Naive thymus-derived CD4-positive, alpha-beta T cell (primary cell): ENCODE measurements around the gene RNF26. TPM values are rescaled to one million over a fixed set of nuclear protein-coding genes. Genes with fewer than 3 reads are reported as not detected.

Source experiments
- ATAC-seq: fragments of 150-1000 bp; cut with Tn5 transposase; 2 replicates; pipeline ENCODE4 v1.10.0; 2021; ENCODE audit warnings: mild to moderate bottlenecking, moderate library complexity
- CTCF ChIA-PET: fragments of 350-600 bp; sonication (Branson Sonifier 250); formaldehyde crosslinking; loops from one replicate; lab custom pipeline; 2021; ENCODE audit warnings: antibody characterized with exemption; lab: Charles Lee
- POLR2A ChIA-PET: fragments of 350-600 bp; sonication (Branson Sonifier 250); formaldehyde crosslinking; loops from one replicate; lab custom pipeline; 2021; ENCODE audit warnings: antibody characterized with exemption, inconsistent platforms; lab: Charles Lee
- DNase-seq, 9 donors: peaks; one replicate each; pipeline versions ENCODE4 v3.0.0 to v3.0.0-alpha.2; 2020 to 2022; ENCODE audit warnings: mixed read lengths in 1 of 9
- H3K27ac ChIP-seq: one replicate; pipeline ENCODE4 v1.7.0; 2013; ENCODE audit warnings: mild to moderate bottlenecking, low read depth, low read length, moderate library complexity
- H3K27me3 ChIP-seq, 2 donors: one replicate each; pipeline ENCODE4 v1.7.0; 2013; ENCODE audit warnings: low read length in 2 of 2, mild to moderate bottlenecking in 2 of 2, moderate library complexity in 2 of 2; ENCODE audit not compliant: control insufficient read depth in 2 of 2, insufficient read depth in 2 of 2
- H3K36me3 ChIP-seq, 3 experiments: 1 replicate in 2 of 3; 2 replicates in 1 of 3; pipeline ENCODE4 v1.7.0; 2013; ENCODE audit warnings: low read length in 3 of 3, mild to moderate bottlenecking in 3 of 3, moderate library complexity in 1 of 3; ENCODE audit not compliant: insufficient read depth in 3 of 3, control insufficient read depth in 2 of 3
- H3K4me1 ChIP-seq, 2 donors: one replicate each; pipeline ENCODE4 v1.7.0; 2013; ENCODE audit warnings: low read length in 2 of 2, mild to moderate bottlenecking in 2 of 2, moderate library complexity in 1 of 2; ENCODE audit not compliant: control insufficient read depth in 2 of 2, insufficient read depth in 2 of 2
- H3K4me3 ChIP-seq: 2 replicates; pipeline ENCODE4 v1.7.0; 2013; ENCODE audit warnings: mild to moderate bottlenecking, low read length
- H3K9me3 ChIP-seq, 3 experiments: 1 replicate in 2 of 3; 2 replicates in 1 of 3; pipeline ENCODE4 v1.7.0; 2013; ENCODE audit warnings: low read length in 3 of 3; ENCODE audit not compliant: control insufficient read depth in 2 of 3
- H3K27ac Mint-ChIP-seq, 9 donors: one replicate each; pipeline ENCODE4 v1.8.0; 2020 to 2022; ENCODE audit warnings: mixed read lengths in 9 of 9, mild to moderate bottlenecking in 8 of 9, moderate library complexity in 5 of 9, inconsistent platforms in 2 of 9
- H3K27me3 Mint-ChIP-seq, 5 donors: one replicate each; pipeline ENCODE4 v1.8.0; 2021 to 2022; ENCODE audit warnings: mixed read lengths in 5 of 5, mild to moderate bottlenecking in 1 of 5
- H3K36me3 Mint-ChIP-seq, 5 donors: one replicate each; pipeline ENCODE4 v1.8.0; 2020 to 2022; ENCODE audit warnings: mixed read lengths in 5 of 5, mild to moderate bottlenecking in 3 of 5, inconsistent platforms in 1 of 5
- H3K4me1 Mint-ChIP-seq, 7 donors: one replicate each; pipeline ENCODE4 v1.8.0; 2020 to 2022; ENCODE audit warnings: mixed read lengths in 7 of 7, mild to moderate bottlenecking in 3 of 7, inconsistent platforms in 1 of 7
- H3K4me3 Mint-ChIP-seq, 10 donors: one replicate each; pipeline ENCODE4 v1.8.0; 2020 to 2022; ENCODE audit warnings: mild to moderate bottlenecking in 10 of 10, mixed read lengths in 10 of 10, moderate library complexity in 6 of 10, inconsistent platforms in 2 of 10
- H3K9me3 Mint-ChIP-seq, 11 donors: one replicate each; pipeline ENCODE4 v1.8.0; 2020 to 2022; ENCODE audit warnings: mixed read lengths in 11 of 11, mild to moderate bottlenecking in 4 of 11, inconsistent platforms in 1 of 11, moderate library complexity in 1 of 11
- intact Hi-C, 2 donors: fragments of 100-400 bp; cut with micrococcal nuclease; formaldehyde crosslinking; loops; one replicate each; pipeline ENCODE4 v1.15.1; 2023
- polyA plus RNA-seq, 2 donors: library from polyadenylated mRNA; unstranded; fragments of 300-500 nt; fragmentation: Illumina TruSeq; gene quantifications; one replicate each; pipeline ENCODE4 v1.2.3, GENCODE V29; 2021
- total RNA-seq, 6 experiments: library from RNA in 5 of 6; stranded (reverse) in 5 of 6; gene quantifications; 1 replicate in 5 of 6; 2 replicates in 1 of 6; pipeline ENCODE4 v1.2.3 and lab custom pipeline; 2021 to 2026

RNF26 gene
- total and polyA plus RNA-seq, 7 experiments from 2014 or later, result 16.9 to 59.1 (median 24.4) TPM

DNA sequence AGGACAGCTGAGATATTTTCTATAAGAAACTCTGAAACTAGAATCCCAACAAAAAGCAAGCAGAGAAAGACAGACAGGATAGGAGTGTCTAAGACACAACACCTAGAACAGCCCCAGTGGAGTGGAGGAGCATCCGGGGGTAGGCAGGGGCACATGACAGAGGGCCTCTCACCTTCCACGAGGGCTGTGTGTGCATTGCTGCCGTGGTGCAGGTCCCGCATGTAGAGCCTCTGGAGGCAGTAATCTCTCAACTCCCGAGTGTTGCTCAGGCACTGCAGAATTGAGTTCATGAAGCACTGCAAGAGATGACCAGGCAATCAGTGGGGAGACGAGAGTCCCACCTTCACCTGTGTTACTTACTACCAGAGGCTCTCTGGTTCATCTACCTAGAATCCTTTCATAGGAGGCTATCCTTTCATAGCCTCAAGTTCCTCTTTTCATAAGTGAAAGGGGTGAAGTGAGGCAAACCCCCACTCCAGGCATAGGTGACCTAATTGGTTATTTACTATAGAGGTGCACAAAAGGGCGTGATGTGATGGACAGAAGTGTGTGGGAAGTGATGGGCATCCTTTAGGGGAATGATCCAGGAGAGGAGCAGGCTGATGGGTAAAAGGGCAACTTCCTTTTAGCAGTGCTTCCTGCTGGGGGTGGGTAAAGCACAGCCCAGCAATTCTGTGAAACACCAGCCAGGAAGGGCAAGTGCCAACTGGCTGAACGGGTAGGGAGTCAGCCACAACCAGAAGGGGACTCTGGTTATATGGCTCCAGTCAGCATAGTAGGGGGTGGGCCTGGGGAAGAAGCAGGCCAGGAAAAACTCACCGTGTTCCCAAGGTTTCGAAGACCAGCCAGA is 25.3 kb downstream of the RNF26 start:
- Mint-ChIP-seq H3K27me3 (peaks cover 8 to 56% (median 26%) of the 10 kb centered on the region in 5 donors), H3K36me3 (no peaks in the 10 kb centered on the region), H3K27ac (no peak overlapping the region), H3K9me3 (no peaks in the 10 kb centered on the region), H3K4me1 (peaks cover 3 to 28% (median 10%) of the 10 kb centered on the region in 7 donors), H3K4me3 (no peak overlapping the region)
- no peak for ATAC-seq
- intact Hi-C loops, result no loop called here
- no peak for DNase-seq
- H3K36me3 ChIP-seq, result no peaks in the 10 kb centered on the region
- no peak overlapping the region for H3K27ac ChIP-seq
- H3K27me3 ChIP-seq, result peaks cover 2 to 4% of the 10 kb centered on the region in 2 donors
- CTCF ChIA-PET, result interaction anchor here (1.4 kb wide), 1 partner anchor 21 kb away, joined by 5 read pairs; no protein-coding TSS in a partner anchor
- H3K4me3 ChIP-seq, result no peak overlapping the region
- POLR2A ChIA-PET, result no interaction called here
- H3K9me3 ChIP-seq, result no peaks in the 10 kb centered on the region
- no peaks in the 10 kb centered on the region for H3K4me1 ChIP-seq

DNA sequence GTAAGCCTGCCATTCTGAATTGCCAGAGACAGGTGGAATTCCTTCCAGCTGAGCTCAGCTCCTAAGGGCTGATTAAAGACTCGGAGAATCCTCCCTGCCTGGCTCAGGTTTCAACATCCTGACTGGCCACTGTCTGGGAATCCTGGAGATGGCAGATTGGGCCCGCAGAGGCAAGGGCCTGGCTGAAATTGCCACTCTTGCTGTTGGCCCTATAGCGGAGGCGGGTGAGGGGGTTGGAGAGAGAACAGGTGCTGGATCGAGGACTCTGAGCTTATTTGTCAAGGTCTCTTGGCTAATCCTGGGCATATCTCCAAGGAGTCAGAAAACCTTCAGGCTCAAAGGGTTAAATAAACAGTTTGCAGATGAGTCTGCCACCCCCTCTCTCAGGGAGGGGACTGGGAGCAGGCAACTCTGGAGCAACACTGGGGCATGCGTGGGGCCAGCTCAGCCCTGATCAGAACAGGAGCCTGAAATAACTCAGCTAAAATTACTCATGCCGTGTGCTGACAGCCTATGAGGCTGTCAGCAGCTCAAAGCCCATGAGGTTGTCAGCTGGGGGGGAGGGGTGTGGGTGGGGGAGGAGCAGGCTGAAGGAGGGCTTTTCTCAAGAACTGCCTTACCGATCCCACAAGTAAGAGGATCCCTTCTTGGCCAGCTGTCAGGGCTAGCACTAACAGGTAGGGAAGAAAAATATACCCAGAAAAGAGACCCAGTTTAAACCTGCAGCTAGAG is 26.9 kb downstream of the RNF26 start:
- intact Hi-C loops, result no loop called here
- Mint-ChIP-seq H3K4me3 (no peak overlapping the region), H3K27ac (no peak overlapping the region), H3K4me1 (peaks cover 5 to 28% (median 14%) of the 10 kb centered on the region in 7 donors), H3K9me3 (peaks cover 0 to 1% (median 0%) of the 10 kb centered on the region in 11 donors), H3K36me3 (peaks cover 0 to under 1% (median 0%) of the 10 kb centered on the region in 5 donors), H3K27me3 (peaks cover 16 to 59% (median 31%) of the 10 kb centered on the region in 5 donors)
- peaks cover 5 to 15% of the 10 kb centered on the region in 2 donors for H3K27me3 ChIP-seq
- no peaks in the 10 kb centered on the region for H3K9me3 ChIP-seq
- no peaks in the 10 kb centered on the region for H3K4me1 ChIP-seq
- CTCF ChIA-PET, result interaction anchor here (0.6 to 1.0 kb wide), 2 partner anchors 12 to 32 kb away, joined by 3 to 4 read pairs; no protein-coding TSS in a partner anchor
- ATAC-seq (no peak), DNase-seq (no peak)
- H3K27ac ChIP-seq, result no peak overlapping the region
- no peak overlapping the region for H3K4me3 ChIP-seq
- H3K36me3 ChIP-seq, result no peaks in the 10 kb centered on the region
- POLR2A ChIA-PET, result no interaction called here

DNA sequence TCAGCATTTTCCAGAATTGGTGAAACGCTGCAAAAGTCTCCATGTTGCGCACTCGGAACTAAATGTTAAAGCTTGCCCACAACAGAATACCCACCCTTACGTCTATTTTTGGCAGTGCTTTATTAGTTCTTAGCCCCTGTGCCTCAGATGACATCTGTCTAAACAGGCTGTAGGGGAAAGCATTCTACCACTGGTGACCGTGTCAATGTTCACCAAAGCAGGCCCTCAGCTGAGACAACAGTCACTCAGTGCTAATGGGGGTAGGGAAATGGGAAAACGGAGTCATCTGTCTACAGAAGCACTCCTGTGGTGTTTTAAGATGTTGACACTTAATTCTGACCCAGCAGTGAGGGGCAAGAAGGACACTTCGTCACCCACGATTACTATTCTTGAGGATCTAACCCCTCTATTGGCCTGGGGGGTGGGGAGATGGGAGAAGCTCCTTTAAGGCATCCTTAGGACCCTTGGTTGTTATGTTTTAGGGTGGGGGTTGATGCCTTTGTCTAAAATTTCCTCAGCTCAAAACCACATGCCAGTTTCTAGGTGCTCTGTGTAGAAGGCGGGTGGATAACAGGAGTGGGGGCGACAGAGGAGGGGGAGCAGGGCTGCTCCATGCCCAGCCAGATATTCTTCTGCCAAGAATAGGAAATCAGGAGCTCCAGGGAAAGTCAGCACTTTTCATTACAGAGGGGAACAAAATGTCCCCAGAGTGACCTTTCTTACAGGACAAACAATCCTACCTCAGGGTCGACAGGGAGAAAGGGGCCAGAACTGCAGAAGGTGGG is 27.8 kb downstream of the RNF26 start:
- ATAC-seq (no peak), DNase-seq (no peak)
- no peaks in the 10 kb centered on the region for H3K4me1 ChIP-seq
- intact Hi-C loops, result no loop called here
- peaks cover 5 to 22% (median 11%) of the 10 kb centered on the region in 7 donors for H3K4me1 Mint-ChIP-seq
- CTCF ChIA-PET, result interaction anchor here (1.0 kb wide), 1 partner anchor 11 kb away, joined by 3 read pairs; no protein-coding TSS in a partner anchor
- H3K36me3 Mint-ChIP-seq, result peaks cover 0 to 6% (median 0%) of the 10 kb centered on the region in 5 donors
- H3K9me3 ChIP-seq, result no peaks in the 10 kb centered on the region
- no peak overlapping the region for H3K27ac ChIP-seq
- H3K9me3 Mint-ChIP-seq, result peaks cover 0 to 1% (median 0%) of the 10 kb centered on the region in 11 donors
- POLR2A ChIA-PET, result no interaction called here
- H3K4me3 Mint-ChIP-seq, result peak overlapping the region in 7 of 10 donors; percentile 20 to 69 (median 43)
- H3K27me3 Mint-ChIP-seq, result peaks cover 24 to 66% (median 35%) of the 10 kb centered on the region in 5 donors
- H3K4me3 ChIP-seq, result no peak overlapping the region
- peaks cover 5 to 15% of the 10 kb centered on the region in 2 donors for H3K27me3 ChIP-seq
- no peaks in the 10 kb centered on the region for H3K36me3 ChIP-seq
- H3K27ac Mint-ChIP-seq, result peak overlapping the region in 1 of 9 donors; percentile 67

DNA sequence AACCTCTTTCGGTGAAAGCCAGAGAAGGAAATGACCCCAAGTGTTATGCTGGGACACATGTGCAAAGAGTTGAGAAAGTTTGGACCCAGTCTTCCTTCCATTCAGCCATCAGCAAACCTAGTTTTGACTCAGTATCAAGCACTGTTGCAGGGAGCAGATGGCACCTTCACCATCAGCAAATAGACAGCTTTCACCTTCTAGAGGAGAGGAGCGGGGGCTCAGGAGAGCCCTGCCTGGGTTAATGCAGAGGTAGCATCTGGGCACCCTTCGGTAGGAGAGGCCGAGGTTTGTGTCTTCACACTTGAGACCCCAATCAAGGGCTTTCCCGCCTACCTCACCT is 28.4 kb downstream of the RNF26 start:
- H3K4me1 Mint-ChIP-seq, result peaks cover 5 to 16% (median 11%) of the 10 kb centered on the region in 7 donors
- H3K9me3 Mint-ChIP-seq, result peaks cover 0 to 1% (median 0%) of the 10 kb centered on the region in 11 donors
- no peak for ATAC-seq
- Histone ChIP-seq H3K4me3 (no peak overlapping the region), H3K9me3 (no peaks in the 10 kb centered on the region), H3K36me3 (no peaks in the 10 kb centered on the region), H3K4me1 (no peaks in the 10 kb centered on the region), H3K27me3 (peaks cover 5 to 15% of the 10 kb centered on the region in 2 donors), H3K27ac (no peak overlapping the region)
- H3K27me3 Mint-ChIP-seq, result peaks cover 30 to 64% (median 41%) of the 10 kb centered on the region in 5 donors
- ChIA-PET POLR2A (no interaction called here), CTCF (no interaction called here)
- peak overlapping the region in 8 of 10 donors; percentile 20 to 78 (median 44) for H3K4me3 Mint-ChIP-seq
- DNase-seq, result no peak
- peaks cover 0 to 6% (median 0%) of the 10 kb centered on the region in 5 donors for H3K36me3 Mint-ChIP-seq
- intact Hi-C loops, result no loop called here
- H3K27ac Mint-ChIP-seq, result no peak overlapping the region

DNA sequence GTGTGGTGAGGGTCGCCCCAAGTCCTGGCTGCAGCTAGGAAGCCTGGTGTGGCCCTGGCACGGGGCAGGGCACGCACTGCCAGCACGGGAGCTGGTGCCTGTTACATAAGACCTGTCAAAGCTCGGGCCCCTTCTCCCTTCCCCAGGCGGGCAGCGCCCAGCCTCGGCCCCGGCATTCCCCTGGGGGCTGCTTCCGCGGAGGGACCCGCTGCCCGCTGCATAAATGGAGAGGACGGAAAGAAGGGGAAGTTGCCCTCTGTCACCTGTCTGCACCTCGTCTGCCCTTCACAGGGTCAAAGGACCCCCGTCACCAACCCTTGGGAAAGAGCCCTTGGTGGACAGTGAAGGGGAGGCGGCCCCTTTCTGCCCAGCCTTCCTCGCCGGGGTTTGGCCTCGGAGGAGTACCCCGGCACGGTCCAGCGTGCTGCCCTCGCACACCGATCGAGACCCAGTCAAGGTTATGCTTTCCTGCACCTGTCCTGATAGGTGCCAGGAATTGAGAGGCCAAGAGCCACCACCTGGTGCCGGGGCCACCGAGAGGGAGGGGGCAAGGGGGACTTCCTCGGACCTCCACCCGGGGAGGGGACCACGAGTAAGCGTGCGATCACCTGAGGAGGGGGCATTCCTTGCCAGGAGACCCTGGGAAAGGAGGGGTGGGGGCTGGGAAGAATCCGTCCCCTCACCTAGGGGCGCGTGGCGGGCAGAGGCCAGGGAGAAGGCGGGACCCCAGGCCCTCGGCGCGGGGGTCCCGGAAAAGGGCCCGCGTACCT is 28.9 kb downstream of the RNF26 start:
- DNase-seq (peak in 1 of 9 donors; percentile 6), ATAC-seq (no peak)
- Histone ChIP-seq H3K9me3 (no peaks in the 10 kb centered on the region), H3K4me3 (no peak overlapping the region), H3K36me3 (no peaks in the 10 kb centered on the region), H3K27me3 (peaks cover 5 to 20% of the 10 kb centered on the region in 2 donors), H3K4me1 (no peaks in the 10 kb centered on the region), H3K27ac (no peak overlapping the region)
- peaks cover 5 to 16% (median 11%) of the 10 kb centered on the region in 7 donors for H3K4me1 Mint-ChIP-seq
- peaks cover 0 to 1% (median 0%) of the 10 kb centered on the region in 11 donors for H3K9me3 Mint-ChIP-seq
- peaks cover 32 to 63% (median 42%) of the 10 kb centered on the region in 5 donors for H3K27me3 Mint-ChIP-seq
- peak overlapping the region in 9 of 10 donors; percentile 27 to 78 (median 45) for H3K4me3 Mint-ChIP-seq
- intact Hi-C loops, result no loop called here
- no peak overlapping the region for H3K27ac Mint-ChIP-seq
- ChIA-PET POLR2A (no interaction called here), CTCF (interaction anchor here (0.5 kb wide), 1 partner anchor 80 kb away, joined by 3 read pairs; no protein-coding TSS in a partner anchor)
- peaks cover 0 to 6% (median 0%) of the 10 kb centered on the region in 5 donors for H3K36me3 Mint-ChIP-seq
